Activated gamma-delta T cell treated with Interleukin-2 at 50 U/mL for 16 hours (primary cell): ENCODE data around the gene CALML5.

Source experiments
- DNase-seq: peaks from one replicate; pipeline ENCODE4 v3.0.0-alpha.2; 2020

The CALML5 gene, protein sequence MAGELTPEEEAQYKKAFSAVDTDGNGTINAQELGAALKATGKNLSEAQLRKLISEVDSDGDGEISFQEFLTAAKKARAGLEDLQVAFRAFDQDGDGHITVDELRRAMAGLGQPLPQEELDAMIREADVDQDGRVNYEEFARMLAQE

DNA sequence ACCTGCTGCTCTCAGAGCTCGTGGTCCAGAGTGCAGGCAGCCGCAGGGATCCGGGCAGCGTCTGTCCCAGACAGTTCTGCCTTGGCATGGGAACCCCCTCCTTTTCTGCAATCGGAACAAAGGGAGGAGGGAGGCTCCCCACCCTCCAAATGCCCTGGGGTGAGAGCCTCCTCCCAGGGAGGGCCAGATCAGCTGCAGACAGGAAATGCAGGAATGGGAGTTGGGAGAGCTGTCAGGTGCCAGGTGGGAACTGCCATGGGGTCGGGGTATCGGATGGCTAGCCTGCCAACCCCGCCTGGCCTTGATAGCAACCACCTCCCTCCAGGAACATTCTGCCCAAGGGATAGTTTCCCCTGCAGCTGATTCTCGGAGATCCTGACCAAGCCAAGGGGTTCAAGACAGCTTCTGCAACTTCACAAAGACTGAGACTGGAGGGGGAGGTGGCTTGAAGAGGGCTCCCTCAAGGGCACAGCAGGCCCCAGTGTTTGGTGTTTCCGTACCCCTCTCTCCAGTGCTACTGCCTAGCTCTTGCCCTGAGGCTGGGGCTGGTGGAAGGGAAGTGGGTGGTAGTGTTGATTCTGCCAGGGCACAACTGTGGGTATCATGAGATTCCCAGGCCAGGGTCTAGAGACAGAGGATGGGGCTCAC, at the start of gene CALML5:
Gene CALML5 (minus strand): TSS at position 78 of the 648 bp plus-strand sequence. CDS start 132 bp downstream, outside the sequence.
- no peak for DNase-seq

DNA sequence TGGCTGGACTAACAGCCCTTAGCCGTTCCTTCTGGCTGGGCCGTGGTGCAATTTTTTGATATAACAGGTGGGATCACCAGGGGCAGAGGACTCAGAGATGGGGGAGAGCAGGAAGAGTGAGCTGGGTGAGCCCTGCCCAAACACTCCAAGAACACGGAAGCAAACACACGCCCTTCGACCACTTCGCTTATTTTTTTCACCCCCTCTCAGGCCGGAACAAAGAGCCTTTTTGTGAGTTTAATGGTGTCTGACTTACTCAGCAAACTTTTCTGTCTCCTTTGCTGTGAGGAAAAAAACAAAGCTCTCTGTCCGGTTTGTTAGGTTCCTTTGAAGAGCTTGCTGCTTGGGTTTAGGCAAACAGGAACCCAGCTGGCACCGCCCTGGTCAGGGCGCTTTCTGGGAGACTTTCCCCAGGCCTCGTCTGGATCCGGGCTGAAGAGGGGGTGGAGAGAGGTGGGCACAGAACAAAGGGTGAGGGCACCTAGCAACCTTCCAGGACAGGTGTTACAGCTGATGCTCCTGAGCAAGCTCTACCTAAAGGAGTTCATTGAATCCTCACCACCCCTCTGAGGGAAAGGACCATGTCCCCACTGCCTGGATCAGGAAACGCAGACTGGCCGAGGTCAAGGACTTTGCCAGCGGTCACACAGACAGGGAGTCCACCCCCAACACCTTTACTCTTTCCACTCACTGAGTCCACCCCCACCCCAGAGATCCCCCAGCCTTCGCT, 48.7 kb upstream of the CALML5 start:
- DNase-seq: no peak

DNA sequence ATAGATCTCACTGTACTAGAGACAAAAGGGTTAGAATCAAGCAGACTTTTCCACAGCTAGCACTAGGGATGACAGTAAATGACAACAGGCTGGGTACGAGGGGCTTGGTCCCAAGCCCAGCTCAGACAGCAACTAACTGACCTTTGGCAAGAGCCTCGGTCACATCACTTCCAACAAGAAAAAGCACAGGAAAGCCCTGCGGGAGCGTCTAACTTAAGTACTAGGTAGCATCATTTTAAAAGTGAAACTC, 48.2 kb upstream of the CALML5 start:
- DNase-seq: no peak

DNA sequence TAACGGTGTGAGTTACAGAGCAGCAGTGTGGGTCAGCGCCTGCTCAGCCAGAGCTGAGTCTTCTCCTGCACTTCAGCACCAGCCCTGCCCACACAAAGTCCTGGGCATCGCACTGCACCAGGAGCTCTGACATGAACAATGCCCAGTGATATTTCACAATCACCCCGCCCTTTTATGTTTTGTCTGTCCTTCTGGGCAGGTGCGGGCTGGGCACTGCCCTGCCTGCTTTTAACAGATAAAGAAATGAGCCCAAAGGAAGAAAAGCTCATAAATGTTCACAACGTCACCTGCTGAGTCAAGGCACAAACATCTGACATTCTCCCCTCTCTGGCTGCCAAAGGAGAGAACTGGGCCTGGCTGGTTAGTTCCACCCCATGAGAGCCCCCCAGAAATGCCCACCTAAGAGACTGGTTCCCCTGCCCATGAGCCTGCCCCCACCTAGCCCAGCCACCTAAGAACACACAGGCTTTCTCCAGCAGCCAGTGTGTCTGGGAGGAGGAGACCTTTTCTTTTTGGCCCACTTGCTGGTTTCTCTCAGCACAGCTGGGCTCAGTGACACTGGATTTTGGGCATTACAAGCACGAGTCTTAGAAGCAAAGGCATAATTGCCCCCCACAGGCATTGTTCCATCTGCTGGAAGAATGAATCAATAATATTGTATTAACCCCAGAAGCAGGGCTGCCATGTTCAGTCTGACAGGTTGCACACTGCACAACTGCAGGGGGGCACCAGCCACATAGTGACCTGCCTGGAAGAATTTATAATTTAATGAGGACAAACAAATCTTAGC, 47.7 kb upstream of the CALML5 start:
- no peak for DNase-seq

DNA sequence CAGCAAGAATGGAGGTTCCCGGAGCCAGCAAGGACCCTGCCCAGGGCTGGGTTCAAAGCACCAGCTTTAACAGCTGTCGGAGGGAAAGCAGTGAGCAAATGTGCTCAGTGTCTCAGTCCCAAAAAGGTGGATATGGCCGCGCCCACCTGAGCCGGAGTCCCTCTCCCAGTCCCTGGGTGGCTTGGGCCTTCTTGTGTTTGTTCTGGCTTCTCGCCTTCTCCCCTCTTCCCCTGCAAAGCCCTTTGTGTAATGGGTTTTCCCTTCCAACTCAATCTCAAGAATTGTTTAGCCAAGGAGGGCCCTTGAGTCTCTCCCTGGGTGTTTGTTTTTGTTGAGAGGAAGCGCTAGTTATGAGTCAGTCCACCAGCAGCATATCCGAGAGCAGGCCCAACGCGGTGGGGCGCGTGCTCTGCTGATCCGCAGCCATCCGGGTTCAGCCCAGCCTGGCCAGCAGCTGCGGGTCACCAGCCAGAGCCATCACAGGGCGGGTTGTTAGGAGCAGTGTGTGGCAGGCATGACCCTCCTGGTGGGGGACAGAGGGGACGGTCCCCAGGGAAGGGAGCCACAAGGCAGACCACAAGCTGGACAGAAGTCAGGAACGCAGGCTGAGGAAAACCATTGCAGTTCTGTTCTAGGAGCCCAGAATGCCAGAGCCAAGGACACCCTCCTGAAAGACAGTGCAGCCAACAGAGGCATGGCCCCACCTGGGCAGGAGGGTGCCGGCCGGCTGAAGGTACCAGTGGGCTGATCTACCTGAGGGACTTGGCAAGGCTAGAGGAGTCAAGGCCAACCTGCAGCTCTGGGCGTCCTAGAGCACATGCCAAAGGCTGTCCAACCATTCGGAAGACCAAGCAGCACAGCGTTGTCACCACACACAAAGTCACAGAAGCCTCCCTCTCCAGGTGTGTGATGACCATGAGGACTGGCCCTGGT, 46.7 kb upstream of the CALML5 start:
- DNase-seq: no peak

DNA sequence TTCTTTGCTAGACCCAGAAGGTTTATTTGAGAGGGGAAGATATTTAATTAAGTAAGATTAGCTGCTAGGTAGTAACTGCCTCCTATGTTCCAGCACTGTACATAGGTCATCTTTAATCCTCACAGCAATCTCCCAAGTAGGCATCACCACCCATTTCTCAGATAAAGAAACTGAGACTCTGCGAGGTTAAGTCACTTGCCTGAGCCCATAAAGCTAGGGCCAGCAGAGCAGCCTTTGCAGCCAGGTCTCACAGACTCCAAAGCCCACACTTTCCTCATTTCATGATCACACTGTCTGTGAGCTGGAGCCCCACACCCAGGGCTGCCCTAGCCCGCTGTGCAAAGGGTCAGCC, 46.0 kb upstream of the CALML5 start:
- DNase-seq: no peak

DNA sequence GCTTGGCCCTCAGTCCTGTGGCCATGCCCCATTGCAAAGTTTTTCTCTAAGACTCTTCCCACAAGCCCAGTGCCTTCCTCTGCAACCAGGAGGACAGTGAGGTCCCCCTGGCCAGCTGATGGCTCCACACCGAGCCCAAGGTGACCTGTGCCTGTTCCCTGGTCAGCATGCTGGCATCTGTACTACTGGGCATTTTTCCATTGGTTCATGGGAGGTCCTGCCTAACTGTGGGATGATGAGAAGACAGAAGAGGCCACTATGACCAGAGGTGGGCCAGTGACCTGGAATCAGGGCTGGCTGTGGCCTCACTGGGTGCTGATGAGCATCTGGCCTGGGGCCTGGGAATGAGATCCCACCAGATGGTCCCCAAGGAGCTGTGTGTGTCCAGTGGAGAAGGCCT, 45.6 kb upstream of the CALML5 start:
- DNase-seq: no peak

DNA sequence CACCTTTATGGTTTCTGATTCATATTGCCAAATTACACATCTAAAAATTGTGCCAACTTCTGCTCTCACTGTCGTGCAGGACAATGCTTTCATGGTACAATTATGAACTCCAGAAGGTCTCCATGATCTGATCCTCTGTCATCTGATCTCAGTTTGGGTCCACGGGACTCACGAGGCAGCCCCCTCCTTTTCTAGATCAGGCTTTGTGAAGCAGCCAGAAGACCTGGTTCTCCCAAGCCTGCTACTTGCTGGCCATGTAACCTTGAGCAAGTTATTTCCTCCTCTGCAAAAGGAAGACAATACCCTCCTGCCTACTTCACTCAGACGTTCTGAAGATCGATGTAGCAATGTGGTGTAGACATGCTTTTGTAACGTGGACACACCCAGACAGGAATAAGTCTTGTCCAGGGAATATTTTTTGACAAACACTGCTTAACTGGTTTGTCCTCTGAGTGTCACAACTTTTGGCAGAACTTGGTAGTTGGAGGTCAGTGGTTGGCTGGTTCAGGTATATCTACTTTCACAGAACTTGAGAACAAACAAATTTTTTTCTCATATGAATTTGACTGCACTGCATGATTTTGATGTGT, 44.9 kb upstream of the CALML5 start:
- DNase-seq: no peak

DNA sequence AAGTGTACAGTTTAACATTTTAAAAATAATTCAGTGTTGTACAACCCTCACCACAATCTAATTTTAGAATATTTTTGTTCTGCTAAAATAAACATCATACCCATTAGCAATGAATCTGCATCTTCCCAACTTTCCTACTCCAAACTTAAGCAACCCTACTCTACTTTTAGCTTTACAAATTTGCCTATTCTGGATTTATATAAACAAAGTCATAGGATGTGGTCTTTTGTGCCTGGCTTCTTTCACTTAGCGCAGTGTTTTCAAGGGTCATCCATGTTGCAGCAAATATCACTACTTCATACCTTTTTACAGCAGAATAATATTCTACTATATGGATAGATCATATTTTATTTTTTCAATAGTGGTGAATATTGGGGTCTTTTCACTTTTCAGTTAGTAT, 44.3 kb upstream of the CALML5 start:
- no peak for DNase-seq

DNA sequence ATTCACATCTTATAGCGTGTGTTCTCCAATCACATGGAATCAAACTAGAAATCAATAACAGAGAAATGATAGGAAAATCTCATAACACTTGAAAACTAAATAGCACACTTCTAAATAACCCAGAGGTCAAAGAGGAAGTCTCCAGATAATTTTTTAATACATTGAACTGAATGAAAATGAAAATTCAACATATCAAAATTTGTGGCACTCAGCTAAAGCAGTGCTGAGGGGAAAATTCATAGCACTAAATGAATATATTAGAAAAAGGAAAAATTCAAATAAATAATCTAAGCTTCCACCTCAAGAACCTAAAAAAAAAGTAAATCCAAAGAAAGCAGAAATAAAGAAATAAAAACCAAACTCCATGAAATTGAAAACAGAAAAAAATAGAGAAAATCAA, 42.7 kb upstream of the CALML5 start:
- DNase-seq: no peak

DNA sequence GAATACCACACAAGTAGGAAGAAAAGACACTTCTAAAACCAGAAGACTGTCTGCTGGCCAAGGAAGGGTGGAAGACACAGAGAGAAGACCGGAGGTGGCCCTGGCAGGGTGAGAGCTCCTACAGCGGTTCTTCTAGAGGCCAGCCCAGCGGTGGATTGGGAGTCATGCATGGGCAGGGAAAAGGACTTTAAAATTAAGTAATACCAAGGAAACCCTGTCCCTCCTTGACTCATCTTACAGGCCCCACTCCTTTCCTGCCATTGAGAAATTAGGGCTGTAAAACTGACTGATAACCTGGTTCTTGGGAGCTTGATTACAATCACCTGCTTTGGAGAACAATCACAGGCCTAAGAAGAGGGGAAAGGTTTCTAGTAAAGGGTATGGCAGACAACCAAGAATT, 41.5 kb upstream of the CALML5 start:
- no peak for DNase-seq

DNA sequence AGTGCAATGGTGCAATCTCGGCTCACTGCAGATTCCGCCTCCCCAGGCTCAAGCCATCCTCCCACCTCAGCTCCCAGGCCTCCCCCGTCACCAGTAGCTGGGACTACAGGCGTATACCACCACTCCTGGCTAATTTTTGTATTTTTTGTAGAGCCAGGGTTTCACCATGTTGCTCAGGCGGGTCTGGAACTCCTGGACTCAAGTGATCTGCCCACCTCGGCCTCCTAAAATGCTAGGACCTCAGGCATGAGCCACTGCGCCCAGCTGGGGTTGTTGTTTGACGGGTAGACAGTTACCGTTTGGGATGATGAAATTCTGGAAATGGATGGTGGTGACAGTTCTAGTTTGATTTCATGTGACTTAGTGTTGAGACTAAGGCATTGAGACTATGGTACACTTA, 40.7 kb upstream of the CALML5 start:
- no peak for DNase-seq

DNA sequence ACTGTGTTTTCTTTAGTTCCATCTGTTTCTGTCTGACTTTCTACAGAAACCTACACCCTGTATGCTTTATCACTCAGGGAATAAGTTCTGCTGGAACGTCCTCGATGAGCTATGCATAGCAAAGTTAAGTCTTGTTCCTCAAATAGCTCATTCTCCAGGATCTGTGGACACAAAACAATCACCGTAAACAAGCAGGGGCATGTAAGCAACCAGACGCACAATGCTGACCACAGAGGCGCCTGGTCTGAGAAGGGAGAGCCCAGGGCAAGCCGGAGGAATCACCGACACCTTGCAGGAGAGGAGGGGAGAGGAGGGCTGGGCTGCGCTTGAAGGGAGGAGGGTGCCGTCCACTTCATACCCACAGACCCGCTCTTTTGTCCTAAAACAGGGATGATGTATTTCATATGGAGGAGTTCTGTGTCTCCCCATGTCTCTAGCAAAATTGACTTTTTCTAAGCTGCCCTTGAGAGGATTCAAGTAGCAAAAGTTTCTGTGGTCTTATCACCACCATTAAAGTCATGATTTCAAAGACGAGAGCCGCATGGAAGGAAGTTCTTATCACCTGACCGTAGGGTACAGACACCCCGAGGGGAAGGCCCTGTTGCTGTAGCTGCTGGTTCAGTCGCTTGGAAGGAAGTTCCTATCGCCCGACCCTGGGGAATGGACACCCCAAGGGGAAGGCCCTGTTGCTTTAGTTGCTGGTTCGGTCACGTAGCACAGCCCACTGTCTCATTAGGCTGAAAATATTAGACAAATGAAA, 39.7 kb upstream of the CALML5 start:
- DNase-seq: no peak

DNA sequence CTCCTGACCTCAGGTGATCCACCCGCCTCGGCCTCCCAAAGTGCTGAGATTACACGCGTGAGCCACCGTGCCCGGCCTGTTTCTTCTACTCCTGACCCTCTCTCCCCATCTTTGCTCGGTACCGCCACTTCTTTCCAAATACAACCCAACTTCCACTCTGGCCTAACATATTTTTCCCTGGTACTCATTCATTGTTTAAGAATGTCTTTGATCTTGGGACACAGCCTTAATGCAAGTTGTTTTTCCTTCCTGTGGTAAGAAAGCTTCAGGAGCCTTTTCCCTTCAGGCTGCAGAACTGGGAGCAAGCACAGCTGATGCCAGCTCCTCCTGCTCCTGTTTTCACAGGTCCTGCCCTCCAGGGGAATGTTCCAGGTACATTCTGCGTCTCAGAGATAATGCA, 39.1 kb upstream of the CALML5 start:
- no peak for DNase-seq

DNA sequence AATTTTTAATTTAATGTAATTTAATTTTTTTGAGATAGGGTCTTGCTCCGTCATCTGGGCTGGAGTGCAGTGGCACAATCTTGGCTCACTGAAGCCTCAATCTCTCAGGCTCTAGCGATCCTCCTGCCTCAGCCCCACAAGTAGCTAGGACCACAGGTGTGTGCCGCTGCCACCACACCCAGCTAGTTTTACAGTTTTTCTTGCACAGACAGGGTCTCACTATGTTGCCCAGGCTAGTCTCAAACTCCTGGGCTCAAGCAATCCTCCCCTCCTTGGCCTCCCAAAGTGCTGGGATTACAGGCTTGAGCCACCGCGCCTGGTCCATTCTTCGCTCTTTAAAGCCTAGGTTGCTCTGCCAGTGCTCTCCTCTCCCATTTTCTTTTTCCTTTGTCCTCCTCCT, 38.3 kb upstream of the CALML5 start:
- DNase-seq: no peak

DNA sequence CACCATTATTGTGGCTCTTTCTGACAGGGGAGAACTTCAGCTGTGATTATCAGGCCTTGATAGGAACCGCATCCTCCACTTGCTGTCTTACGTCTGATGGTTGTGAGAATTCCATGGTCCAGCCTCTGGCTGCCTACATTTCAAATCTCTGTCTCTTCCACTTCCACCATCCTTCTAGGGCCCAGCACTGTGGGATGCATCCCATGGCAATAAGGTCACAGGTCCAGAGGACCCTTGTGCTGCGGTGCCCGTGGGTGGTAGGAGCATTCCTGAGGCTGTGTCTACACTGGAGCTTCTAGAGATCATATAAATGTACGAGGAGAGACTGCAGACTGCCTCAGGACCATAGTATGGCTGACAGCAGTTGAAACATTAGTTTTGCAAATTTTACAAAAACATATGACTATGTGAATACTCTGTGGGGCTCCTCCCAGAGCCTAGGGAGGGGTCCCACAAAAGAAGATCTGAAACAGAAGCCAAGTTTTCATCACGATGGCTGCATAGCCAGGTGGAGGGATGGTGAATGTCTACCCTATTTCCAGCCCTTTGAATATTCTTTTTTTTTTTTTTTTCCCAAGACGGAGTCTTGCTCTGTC, 37.2 kb upstream of the CALML5 start:
- DNase-seq: no peak

DNA sequence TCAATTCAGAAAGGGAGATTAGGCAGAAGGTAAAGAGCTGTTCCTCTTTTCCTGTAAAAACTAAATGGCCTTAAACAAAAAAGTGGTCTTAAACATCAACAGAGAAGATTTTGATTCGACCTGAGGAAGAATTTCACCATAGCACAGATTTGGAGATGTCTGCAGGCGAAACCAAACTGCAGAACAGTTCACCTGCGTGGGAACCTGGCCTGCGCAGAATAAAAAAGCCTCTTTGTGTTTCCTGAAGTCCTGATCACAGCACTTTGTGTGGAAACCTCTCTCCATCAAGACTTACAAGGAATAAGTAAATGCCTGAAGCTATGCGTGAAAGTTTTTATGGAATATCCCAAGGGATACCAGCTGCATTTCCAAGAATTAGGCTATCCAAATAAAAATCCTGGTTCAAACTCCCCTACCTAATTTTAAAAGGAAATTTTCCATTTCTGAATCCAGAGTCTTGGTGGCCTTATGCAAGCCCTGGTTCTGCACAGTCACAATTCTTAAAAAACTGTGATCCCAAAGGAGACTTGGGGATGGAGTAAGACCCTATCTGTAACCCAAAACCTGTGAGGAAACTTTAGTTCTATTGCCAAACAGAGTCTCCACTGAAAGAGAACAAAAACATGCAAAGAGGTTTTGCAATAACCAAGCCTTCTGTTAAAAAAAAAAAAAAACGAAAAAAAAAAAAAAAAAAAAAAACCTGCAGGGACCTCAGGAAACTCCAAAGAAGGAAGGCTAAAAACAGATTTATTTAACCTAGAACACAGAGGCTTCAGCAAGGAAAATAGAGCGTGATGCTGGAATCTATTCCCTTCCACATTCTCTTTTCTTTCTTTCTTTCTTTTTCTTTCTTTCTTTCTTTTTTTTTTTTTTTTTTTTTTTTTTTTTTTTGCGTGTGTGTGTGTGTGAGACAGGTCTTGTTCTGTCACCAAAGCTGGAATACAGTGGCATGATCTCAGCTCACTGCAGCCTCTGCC, 35.8 kb upstream of the CALML5 start:
- DNase-seq: no peak

DNA sequence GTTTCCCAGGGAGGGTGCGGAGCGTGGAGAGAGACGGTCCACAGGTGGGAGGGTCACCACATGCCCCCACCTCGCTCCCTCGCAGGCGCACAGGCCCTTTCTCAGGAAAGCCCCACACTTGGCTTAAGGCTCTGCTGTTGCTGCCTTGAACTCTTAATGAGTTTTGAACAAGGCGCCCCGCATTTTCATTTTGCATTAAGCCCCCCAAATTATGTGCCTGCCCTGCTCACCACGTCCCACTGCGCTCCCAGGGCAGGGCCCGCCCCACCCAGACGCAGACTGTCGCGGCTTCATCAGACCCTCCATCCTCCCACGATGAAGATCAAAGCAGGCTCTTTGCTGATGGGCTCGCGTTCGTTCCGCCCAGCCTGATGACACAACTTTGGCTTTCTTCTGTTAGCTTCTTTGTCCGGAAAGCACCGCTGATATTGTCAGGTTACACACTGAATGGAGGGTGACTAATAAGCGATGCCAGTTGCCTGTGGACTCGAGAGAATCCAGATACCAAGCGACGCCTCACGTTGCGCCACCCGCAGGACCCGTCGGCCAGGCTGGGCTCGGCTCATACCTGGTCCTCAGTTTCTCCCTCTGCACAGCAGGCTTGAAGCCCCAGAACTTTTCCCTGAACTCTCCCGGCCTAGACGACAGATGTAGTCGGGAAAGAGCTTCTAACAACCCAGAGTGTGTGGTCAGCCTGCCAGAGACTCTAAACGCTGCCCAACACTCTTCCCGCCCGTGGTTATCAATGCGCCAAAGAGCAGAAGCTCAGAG, 34.9 kb upstream of the CALML5 start:
- no peak for DNase-seq

DNA sequence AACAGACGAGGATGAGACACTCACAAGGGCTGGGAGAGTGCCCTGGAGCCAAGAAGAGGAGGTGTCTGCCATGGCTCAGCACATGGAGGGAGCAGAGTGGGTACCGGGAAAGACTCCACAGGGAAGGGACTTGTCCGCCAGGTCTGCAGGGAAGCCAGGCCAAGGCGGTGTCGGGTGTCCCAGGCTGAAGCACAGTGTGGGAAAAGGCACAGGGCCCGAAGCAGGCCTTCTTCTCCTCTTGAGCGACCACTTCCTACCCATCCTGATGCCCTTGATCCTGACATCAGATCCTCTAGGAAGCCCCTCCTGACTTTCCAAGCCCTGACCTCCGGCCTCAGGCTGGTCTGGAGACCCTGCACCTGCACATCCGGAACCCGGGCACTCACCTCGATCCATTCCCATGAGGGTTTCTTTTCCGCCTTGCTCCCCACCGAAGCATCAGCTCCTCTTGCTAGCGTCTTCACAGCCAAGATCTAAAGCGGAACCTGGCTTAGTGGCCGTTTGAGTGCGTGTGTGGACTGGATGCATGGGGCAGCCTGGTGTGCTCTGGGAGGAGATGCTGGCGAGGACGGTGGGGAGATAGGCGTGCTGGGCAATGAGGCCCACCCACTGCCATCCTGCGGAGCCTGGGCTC, 33.8 kb upstream of the CALML5 start:
- DNase-seq: no peak
